GM04503 (cell line): ENCODE results near the gene TNFRSF1B.
A peak's percentile ranks its signal among the peaks of the same experiment; 100 is the strongest.

Experiments
- DNase-seq: peaks from one replicate; pipeline ENCODE4 v3.0.0-alpha.2; 2012; ENCODE audit warnings: low read depth

Gene TNFRSF1B

GRCh38 chr1:12176298-12177118 lies 9.7 kb downstream of the TNFRSF1B start:
- DNase-seq = no peak

GRCh38 chr1:12177156-12177998 lies 10.6 kb downstream of the TNFRSF1B start:
- no peak for DNase-seq

GRCh38 chr1:12177999-12178441 lies 11.2 kb downstream of the TNFRSF1B start:
- peak; percentile 54 for DNase-seq

- no peak for DNase-seq
These were observed 11.7 kb downstream of the TNFRSF1B start for GRCh38 chr1:12178511-12178910.

GRCh38 chr1:12179111-12179519 lies 12.3 kb downstream of the TNFRSF1B start:
- peak; percentile 46 for DNase-seq

GRCh38 chr1:12179676-12180075 lies 12.9 kb downstream of the TNFRSF1B start:
- no peak for DNase-seq

GRCh38 chr1:12180315-12180714 lies 13.5 kb downstream of the TNFRSF1B start:
- DNase-seq = no peak

- DNase-seq = no peak
These were observed 14.1 kb downstream of the TNFRSF1B start for GRCh38 chr1:12180903-12181302.

- no peak for DNase-seq
These were observed 14.8 kb downstream of the TNFRSF1B start for GRCh38 chr1:12181568-12181967.

- no peak for DNase-seq
These were observed 15.7 kb downstream of the TNFRSF1B start for GRCh38 chr1:12182410-12182984.

- DNase-seq = no peak
These were observed 16.5 kb downstream of the TNFRSF1B start for GRCh38 chr1:12183095-12183794.

GRCh38 chr1:12184008-12184681 lies 17.4 kb downstream of the TNFRSF1B start:
- peak; percentile 47 for DNase-seq

- no peak for DNase-seq
These were observed 18.5 kb downstream of the TNFRSF1B start for GRCh38 chr1:12185036-12185917.

- DNase-seq = no peak
These were observed 19.3 kb downstream of the TNFRSF1B start for GRCh38 chr1:12185918-12186678.

- DNase-seq = no peak
These were observed 19.8 kb downstream of the TNFRSF1B start for GRCh38 chr1:12186679-12186985.

GRCh38 chr1:12188115-12188514 lies 21.3 kb downstream of the TNFRSF1B start:
- no peak for DNase-seq

- no peak for DNase-seq
These were observed 22.0 kb downstream of the TNFRSF1B start for GRCh38 chr1:12188657-12189327.

- DNase-seq = no peak
These were observed 22.5 kb downstream of the TNFRSF1B start for GRCh38 chr1:12189328-12189682.
